Sigmoid colon (tissue), 7 donors: ENCODE measurements around the gene GUCA1A. TPM values are rescaled to one million over a fixed set of nuclear protein-coding genes. Genes with fewer than 3 reads are reported as not detected.
A peak's percentile ranks its signal among the peaks of the same experiment; 100 is the strongest.
"Not testable (repeated sequence)": the region's sequence is repeated elsewhere in the genome, so short reads cannot be mapped to it uniquely, and the experiment has no call there.

Experiments
- DNase-seq: peaks from one replicate; pipeline ENCODE4 v3.0.0-alpha.2; 2019
- H3K27ac ChIP-seq, 4 donors: fragments of 200-600 bp; sonication (generic); one replicate each; pipeline ENCODE4 v1.5.1; 2016 to 2019; ENCODE audit warnings: mild to moderate bottlenecking in 1 of 4
- H3K27me3 ChIP-seq, 3 donors: fragments of 200-600 bp; sonication (generic); one replicate each; pipeline ENCODE4 v1.5.1; 2019; ENCODE audit warnings: mild to moderate bottlenecking in 1 of 3
- H3K36me3 ChIP-seq, 4 donors: fragments of 200-600 bp; sonication (generic); one replicate each; pipeline ENCODE4 v1.5.1; 2016 to 2019
- H3K4me1 ChIP-seq, 4 donors: fragments of 200-600 bp; sonication (generic); one replicate each; pipeline ENCODE4 v1.5.1; 2017 to 2019
- H3K4me3 ChIP-seq, 4 donors: fragments of 200-600 bp; sonication (generic); one replicate each; pipeline ENCODE4 v1.5.1; 2017 to 2019; ENCODE audit warnings: mild to moderate bottlenecking in 2 of 4, moderate library complexity in 1 of 4
- H3K9me3 ChIP-seq, 4 donors: fragments of 200-600 bp in 3 of 4; sonication (generic) in 3 of 4; one replicate each; pipeline versions ENCODE4 v1.5.1 to v1.6.1; 2013 to 2019
- CTCF ChIP-seq, 4 experiments: fragments of 450-650 bp in 3 of 4; fragments of 200-600 bp in 1 of 4; IDR thresholded peaks; one replicate each; pipeline ENCODE4 v1.5.1; 2016 to 2019; ENCODE audit warnings: antibody characterized with exemption in 4 of 4, mild to moderate bottlenecking in 3 of 4, moderate library complexity in 2 of 4
- EP300 ChIP-seq, 4 donors: sonication (generic); formaldehyde crosslinking; IDR thresholded peaks; one replicate each; pipeline ENCODE4 v1.6.1; 2017; ENCODE audit warnings: antibody characterized with exemption in 4 of 4
- POLR2A ChIP-seq, 2 donors: fragments of 450-650 bp; IDR thresholded peaks; one replicate each; pipeline ENCODE4 v1.6.1; 2016; ENCODE audit warnings: antibody characterized with exemption in 2 of 2, mild to moderate bottlenecking in 2 of 2, moderate library complexity in 2 of 2
- POLR2AphosphoS5 ChIP-seq, 4 donors: sonication (generic); formaldehyde crosslinking; IDR thresholded peaks; one replicate each; pipeline ENCODE4 v1.6.1; 2017; ENCODE audit warnings: antibody characterized with exemption in 4 of 4
- WGBS, 2 donors: extraction: QIAGEN DNeasy Blood & Tissue Kit; methylation state at CpG; one replicate each; pipeline ENCODE4 v1.1.7; 2013; 5-methylcytosine and 5-hydroxymethylcytosine counted together
- intact Hi-C: fragments of 100-400 bp; cut with DNase I; formaldehyde crosslinking; loops from one replicate; pipeline ENCODE4 v1.15.1; 2023
- polyA plus RNA-seq, 3 donors: library from polyadenylated mRNA; stranded (reverse); fragments of 200-250 nt; gene quantifications; one replicate each; pipeline ENCODE4 v1.2.3, GENCODE V29; 2013
- total RNA-seq, 4 donors: library from RNA; depleted of rRNA; stranded (reverse); fragments of >200 nt; gene quantifications; one replicate each; pipeline ENCODE4 v1.1.0, GENCODE V29; 2016
- donor health status: healthy with polysubstance abuse.
- donor health status: Bipolar disorder and iron deficiency.
- donor health status: healthy.

Gene GUCA1A
- total and polyA plus RNA-seq, 7 donors: 0.15 to 0.36 TPM; not detected in 5

GRCh38 chr6:42166444-42167141 is 6.6 kb upstream of the GUCA1A start:
- Histone ChIP-seq H3K4me3 (no peak overlapping the region), H3K9me3 (no peaks in the 10 kb centered on the region), H3K4me1 (no peaks in the 10 kb centered on the region), H3K36me3 (no peaks in the 10 kb centered on the region), H3K27me3 (no peaks in the 10 kb centered on the region), H3K27ac (no peak overlapping the region)
- TF ChIP-seq EP300 (IDR thresholded peaks at IDR 0.05) (no peak), POLR2AphosphoS5 (IDR thresholded peaks at IDR 0.05) (no peak), POLR2A (IDR thresholded peaks at IDR 0.05) (no peak), CTCF (IDR thresholded peaks at IDR 0.05) (peak; percentile 53 to 96 (median 90))
- intact Hi-C loops: loop anchor here (1.0 kb wide), 1 partner anchor 91 kb away; no protein-coding TSS in a partner anchor
- 7 to 23% methylated on average over 8 of the region's 8 CpGs for WGBS, 2 donors
- DNase-seq: no peak

- Histone ChIP-seq H3K4me3 (no peak overlapping the region), H3K4me1 (no peaks in the 10 kb centered on the region), H3K27me3 (no peaks in the 10 kb centered on the region), H3K36me3 (no peaks in the 10 kb centered on the region), H3K9me3 (no peaks in the 10 kb centered on the region), H3K27ac (no peak overlapping the region)
- intact Hi-C loops: no loop called here
- DNase-seq: no peak
- TF ChIP-seq POLR2A (IDR thresholded peaks at IDR 0.05): no peak
- TF ChIP-seq CTCF (IDR thresholded peaks at IDR 0.05): no peak
- TF ChIP-seq EP300 (IDR thresholded peaks at IDR 0.05): no peak
- no peak for TF ChIP-seq POLR2AphosphoS5 (IDR thresholded peaks at IDR 0.05)
- 81 to 86% methylated on average over 6 of the region's 6 CpGs for WGBS, 2 donors
These were observed 4.5 kb upstream of the GUCA1A start for GRCh38 chr6:42168650-42169049.

GRCh38 chr6:42169780-42170179 is 3.4 kb upstream of the GUCA1A start:
- H3K27ac ChIP-seq, H3K36me3 ChIP-seq, H3K27me3 ChIP-seq, DNase-seq, intact Hi-C loops, H3K4me1 ChIP-seq, H3K4me3 ChIP-seq, H3K9me3 ChIP-seq: not testable (repeated sequence)
- 76 to 96% methylated on average over 2 of the region's 2 CpGs for WGBS, 2 donors

- DNase-seq: no peak
- no peaks in the 10 kb centered on the region for H3K9me3 ChIP-seq
- H3K4me1 ChIP-seq: no peaks in the 10 kb centered on the region
- H3K36me3 ChIP-seq: no peaks in the 10 kb centered on the region
- no peak overlapping the region for H3K27ac ChIP-seq
- no peaks in the 10 kb centered on the region for H3K27me3 ChIP-seq
- no peak overlapping the region for H3K4me3 ChIP-seq
- TF ChIP-seq CTCF (IDR thresholded peaks at IDR 0.05) (no peak), POLR2A (IDR thresholded peaks at IDR 0.05) (no peak), EP300 (IDR thresholded peaks at IDR 0.05) (no peak), POLR2AphosphoS5 (IDR thresholded peaks at IDR 0.05) (no peak)
- 58 to 83% methylated on average over 7 of the region's 7 CpGs for WGBS, 2 donors
- intact Hi-C loops: no loop called here
These were observed 1.2 kb upstream of the GUCA1A start for GRCh38 chr6:42171813-42172581.

GRCh38 chr6:42175860-42176259 is 2.7 kb downstream of the GUCA1A start:
- TF ChIP-seq POLR2AphosphoS5 (IDR thresholded peaks at IDR 0.05) (no peak), CTCF (IDR thresholded peaks at IDR 0.05) (no peak), EP300 (IDR thresholded peaks at IDR 0.05) (no peak), POLR2A (IDR thresholded peaks at IDR 0.05) (no peak)
- Histone ChIP-seq H3K36me3 (no peaks in the 10 kb centered on the region), H3K27ac (no peak overlapping the region), H3K9me3 (no peaks in the 10 kb centered on the region), H3K27me3 (peaks cover 0 to 8% (median 0%) of the 10 kb centered on the region in 3 donors), H3K4me1 (no peaks in the 10 kb centered on the region), H3K4me3 (no peak overlapping the region)
- intact Hi-C loops: no loop called here
- 76 to 81% methylated on average over 5 of the region's 5 CpGs for WGBS, 2 donors
- DNase-seq: no peak
